ENCODE data around the gene MS4A14.

MS4A14 gene

GRCh38 chr11:60375316-60375715 lies 20.9 kb upstream of the MS4A14 start:
- H3K23ac ChIP-seq (ENCODE audit: low read length) = no peak overlapping the region
- no peak overlapping the region for H3K27ac ChIP-seq (ENCODE audit: low read depth, low read length)
- peak overlapping the region; percentile 63 for H2BK12ac ChIP-seq (ENCODE audit: low read length)
- no peak overlapping the region for H3K9ac ChIP-seq (ENCODE audit: low read length)
- peaks cover 19% of the 10 kb centered on the region for H3K79me1 ChIP-seq (ENCODE audit: low read length)
- H4K91ac ChIP-seq (ENCODE audit: low read depth, low read length) = peak overlapping the region; percentile 38
- no peaks in the 10 kb centered on the region for H3K27me3 ChIP-seq (ENCODE audit: insufficient read depth, low read length)
- peaks cover 2% of the 10 kb centered on the region for H3K9me3 ChIP-seq (ENCODE audit: insufficient read depth, low read depth, low read length)
- peaks cover 5% of the 10 kb centered on the region in 2 experiments for H3K4me1 ChIP-seq (ENCODE audit: control insufficient read depth in 1 of 2, insufficient read depth in 2 of 2, low read length in 2 of 2)
- no peak overlapping the region for H3K4me3 ChIP-seq (ENCODE audit: low read depth, low read length)
- H2BK120ac ChIP-seq (ENCODE audit: insufficient read depth, low read length, poor library complexity) = peak overlapping the region; percentile 30
- no peak overlapping the region for H2AK5ac ChIP-seq (ENCODE audit: low read length)
- peak overlapping the region; percentile 30 for H2BK5ac ChIP-seq (ENCODE audit: low read depth, low read length, poor library complexity)
- no peaks in the 10 kb centered on the region for H3K79me2 ChIP-seq (ENCODE audit: control insufficient read depth, insufficient read depth, low read length, poor library complexity)
- H3K14ac ChIP-seq (ENCODE audit: low read length) = peak overlapping the region; percentile 55
- H2AFZ ChIP-seq (ENCODE audit: insufficient read depth, low read length, poor library complexity) = no peak overlapping the region
- H3K18ac ChIP-seq (ENCODE audit: low read length) = no peak overlapping the region
- no peaks in the 10 kb centered on the region for H3K36me3 ChIP-seq (ENCODE audit: control insufficient read depth in 1 of 2, insufficient read depth in 2 of 2, low read length in 2 of 2)
- no peak overlapping the region for H3K4ac ChIP-seq (ENCODE audit: low read depth, low read length)
- DNase-seq = no peak
- no peak overlapping the region for H3K4me2 ChIP-seq (ENCODE audit: low read length)
- H4K12ac ChIP-seq (ENCODE audit: low read depth, low read length) = no peak overlapping the region
- H4K8ac ChIP-seq (ENCODE audit: low read depth, low read length) = no peak overlapping the region
- WGBS (ENCODE audit: extremely low coverage, insufficient coverage, insufficient read length) = no CpG with 5 or more reads among the region's 3 CpGs

GRCh38 chr11:60376601-60377000 lies 19.7 kb upstream of the MS4A14 start:
- no peak overlapping the region for H2AK5ac ChIP-seq (ENCODE audit: low read length)
- no peak overlapping the region for H2BK5ac ChIP-seq (ENCODE audit: low read depth, low read length, poor library complexity)
- H4K8ac ChIP-seq (ENCODE audit: low read depth, low read length) = no peak overlapping the region
- no peak overlapping the region for H3K4me3 ChIP-seq (ENCODE audit: low read depth, low read length)
- no peaks in the 10 kb centered on the region for H3K79me2 ChIP-seq (ENCODE audit: control insufficient read depth, insufficient read depth, low read length, poor library complexity)
- no peak overlapping the region for H3K9ac ChIP-seq (ENCODE audit: low read length)
- peaks cover 2% of the 10 kb centered on the region for H3K9me3 ChIP-seq (ENCODE audit: insufficient read depth, low read depth, low read length)
- peak; percentile 56 to 84 for DNase-seq
- no peak overlapping the region for H3K14ac ChIP-seq (ENCODE audit: low read length)
- peak overlapping the region; percentile 30 for H4K91ac ChIP-seq (ENCODE audit: low read depth, low read length)
- no CpG with 5 or more reads among the region's 3 CpGs for WGBS (ENCODE audit: extremely low coverage, insufficient coverage, insufficient read length)
- no peak overlapping the region for H2BK120ac ChIP-seq (ENCODE audit: insufficient read depth, low read length, poor library complexity)
- no peaks in the 10 kb centered on the region for H3K36me3 ChIP-seq (ENCODE audit: control insufficient read depth in 1 of 2, insufficient read depth in 2 of 2, low read length in 2 of 2)
- H3K4ac ChIP-seq (ENCODE audit: low read depth, low read length) = no peak overlapping the region
- H3K4me2 ChIP-seq (ENCODE audit: low read length) = no peak overlapping the region
- peak overlapping the region; percentile 67 for H3K27ac ChIP-seq (ENCODE audit: low read depth, low read length)
- H2BK12ac ChIP-seq (ENCODE audit: low read length) = no peak overlapping the region
- no peak overlapping the region for H3K23ac ChIP-seq (ENCODE audit: low read length)
- H3K4me1 ChIP-seq (ENCODE audit: control insufficient read depth in 1 of 2, insufficient read depth in 2 of 2, low read length in 2 of 2) = peaks cover 5% of the 10 kb centered on the region in 2 experiments
- H2AFZ ChIP-seq (ENCODE audit: insufficient read depth, low read length, poor library complexity) = no peak overlapping the region
- H3K18ac ChIP-seq (ENCODE audit: low read length) = no peak overlapping the region
- H3K27me3 ChIP-seq (ENCODE audit: insufficient read depth, low read length) = no peaks in the 10 kb centered on the region
- peaks cover 19% of the 10 kb centered on the region for H3K79me1 ChIP-seq (ENCODE audit: low read length)
- H4K12ac ChIP-seq (ENCODE audit: low read depth, low read length) = no peak overlapping the region

- WGBS (ENCODE audit: extremely low coverage, insufficient coverage, insufficient read length) = no CpG with 5 or more reads among the region's 2 CpGs
- peak overlapping the region; percentile 35 for H2BK120ac ChIP-seq (ENCODE audit: insufficient read depth, low read length, poor library complexity)
- H3K4me3 ChIP-seq (ENCODE audit: low read depth, low read length) = no peak overlapping the region
- H4K12ac ChIP-seq (ENCODE audit: low read depth, low read length) = no peak overlapping the region
- no peak overlapping the region for H3K9ac ChIP-seq (ENCODE audit: low read length)
- no peaks in the 10 kb centered on the region for H3K27me3 ChIP-seq (ENCODE audit: insufficient read depth, low read length)
- peak overlapping the region; percentile 6 for H3K14ac ChIP-seq (ENCODE audit: low read length)
- no peak overlapping the region for H2AFZ ChIP-seq (ENCODE audit: insufficient read depth, low read length, poor library complexity)
- peak overlapping the region; percentile 31 for H4K91ac ChIP-seq (ENCODE audit: low read depth, low read length)
- H3K9me3 ChIP-seq (ENCODE audit: insufficient read depth, low read depth, low read length) = peaks cover 2% of the 10 kb centered on the region
- peaks cover 4 to 5% of the 10 kb centered on the region in 2 experiments for H3K4me1 ChIP-seq (ENCODE audit: control insufficient read depth in 1 of 2, insufficient read depth in 2 of 2, low read length in 2 of 2)
- peak; percentile 16 to 45 for DNase-seq
- H2AK5ac ChIP-seq (ENCODE audit: low read length) = no peak overlapping the region
- no peak overlapping the region for H4K8ac ChIP-seq (ENCODE audit: low read depth, low read length)
- H3K27ac ChIP-seq (ENCODE audit: low read depth, low read length) = peak overlapping the region; percentile 70
- H3K23ac ChIP-seq (ENCODE audit: low read length) = no peak overlapping the region
- H3K79me1 ChIP-seq (ENCODE audit: low read length) = peaks cover 15% of the 10 kb centered on the region
- no peaks in the 10 kb centered on the region for H3K36me3 ChIP-seq (ENCODE audit: control insufficient read depth in 1 of 2, insufficient read depth in 2 of 2, low read length in 2 of 2)
- H2BK12ac ChIP-seq (ENCODE audit: low read length) = peak overlapping the region; percentile 48
- H3K4me2 ChIP-seq (ENCODE audit: low read length) = no peak overlapping the region
- no peak overlapping the region for H3K4ac ChIP-seq (ENCODE audit: low read depth, low read length)
- no peaks in the 10 kb centered on the region for H3K79me2 ChIP-seq (ENCODE audit: control insufficient read depth, insufficient read depth, low read length, poor library complexity)
- peak overlapping the region; percentile 2 for H2BK5ac ChIP-seq (ENCODE audit: low read depth, low read length, poor library complexity)
- no peak overlapping the region for H3K18ac ChIP-seq (ENCODE audit: low read length)
Measured at GRCh38 chr11:60377401-60378136, 18.7 kb upstream of the MS4A14 start.

GRCh38 chr11:60378354-60378753 lies 17.9 kb upstream of the MS4A14 start, which contains the start of gene MS4A7:
Gene MS4A7, plus strand, starts transcription at chr11:60378532. Its CDS starts 4,610 bp downstream, at chr11:60383142.
- peaks cover 2% of the 10 kb centered on the region for H3K9me3 ChIP-seq (ENCODE audit: insufficient read depth, low read depth, low read length)
- peak within 1 kb of the TSS; percentile 70 for H3K27ac ChIP-seq (ENCODE audit: low read depth, low read length)
- H2BK12ac ChIP-seq (ENCODE audit: low read length) = peak within 1 kb of the TSS; percentile 48
- H3K27me3 ChIP-seq (ENCODE audit: insufficient read depth, low read length) = no peaks in the 10 kb centered on the region
- H3K4ac ChIP-seq (ENCODE audit: low read depth, low read length) = peak within 1 kb of the TSS; percentile 1
- H3K4me3 ChIP-seq (ENCODE audit: low read depth, low read length) = no peak within 1 kb of the TSS
- no peak within 1 kb of the TSS for H3K18ac ChIP-seq (ENCODE audit: low read length)
- H3K36me3 ChIP-seq (ENCODE audit: control insufficient read depth in 1 of 2, insufficient read depth in 2 of 2, low read length in 2 of 2) = no peaks in the 10 kb centered on the region
- no peak within 1 kb of the TSS for H2AFZ ChIP-seq (ENCODE audit: insufficient read depth, low read length, poor library complexity)
- peak within 1 kb of the TSS; percentile 29 for H3K14ac ChIP-seq (ENCODE audit: low read length)
- WGBS (ENCODE audit: extremely low coverage, insufficient coverage, insufficient read length) = no CpG with 5 or more reads among the region's 3 CpGs
- peaks cover 4 to 5% of the 10 kb centered on the region in 2 experiments for H3K4me1 ChIP-seq (ENCODE audit: control insufficient read depth in 1 of 2, insufficient read depth in 2 of 2, low read length in 2 of 2)
- no peak within 1 kb of the TSS for H3K23ac ChIP-seq (ENCODE audit: low read length)
- peak within 1 kb of the TSS; percentile 39 for H2BK120ac ChIP-seq (ENCODE audit: insufficient read depth, low read length, poor library complexity)
- DNase-seq = peak in 1 of 2 donors; percentile 25
- H3K79me2 ChIP-seq (ENCODE audit: control insufficient read depth, insufficient read depth, low read length, poor library complexity) = no peaks in the 10 kb centered on the region
- peak within 1 kb of the TSS; percentile 7 for H2AK5ac ChIP-seq (ENCODE audit: low read length)
- H4K91ac ChIP-seq (ENCODE audit: low read depth, low read length) = peak within 1 kb of the TSS; percentile 71
- H3K79me1 ChIP-seq (ENCODE audit: low read length) = peaks cover 15% of the 10 kb centered on the region
- H4K8ac ChIP-seq (ENCODE audit: low read depth, low read length) = peak within 1 kb of the TSS; percentile 8
- H3K9ac ChIP-seq (ENCODE audit: low read length) = no peak within 1 kb of the TSS
- H2BK5ac ChIP-seq (ENCODE audit: low read depth, low read length, poor library complexity) = peak within 1 kb of the TSS; percentile 23
- H3K4me2 ChIP-seq (ENCODE audit: low read length) = no peak within 1 kb of the TSS
- H4K12ac ChIP-seq (ENCODE audit: low read depth, low read length) = no peak within 1 kb of the TSS
